Limb (tissue), 2 donors: ENCODE results near the gene NDUFB3.
"Not testable (repeated sequence)": the region's sequence is repeated elsewhere in the genome, so short reads cannot be mapped to it uniquely, and the experiment has no call there.

ENCODE experiments used
- DNase-seq, 2 donors: peaks; one replicate each; pipeline ENCODE4 v3.0.0-alpha.2; 2016; ENCODE audit errors: extremely low spot score in 2 of 2

The NDUFB3 gene

DNA sequence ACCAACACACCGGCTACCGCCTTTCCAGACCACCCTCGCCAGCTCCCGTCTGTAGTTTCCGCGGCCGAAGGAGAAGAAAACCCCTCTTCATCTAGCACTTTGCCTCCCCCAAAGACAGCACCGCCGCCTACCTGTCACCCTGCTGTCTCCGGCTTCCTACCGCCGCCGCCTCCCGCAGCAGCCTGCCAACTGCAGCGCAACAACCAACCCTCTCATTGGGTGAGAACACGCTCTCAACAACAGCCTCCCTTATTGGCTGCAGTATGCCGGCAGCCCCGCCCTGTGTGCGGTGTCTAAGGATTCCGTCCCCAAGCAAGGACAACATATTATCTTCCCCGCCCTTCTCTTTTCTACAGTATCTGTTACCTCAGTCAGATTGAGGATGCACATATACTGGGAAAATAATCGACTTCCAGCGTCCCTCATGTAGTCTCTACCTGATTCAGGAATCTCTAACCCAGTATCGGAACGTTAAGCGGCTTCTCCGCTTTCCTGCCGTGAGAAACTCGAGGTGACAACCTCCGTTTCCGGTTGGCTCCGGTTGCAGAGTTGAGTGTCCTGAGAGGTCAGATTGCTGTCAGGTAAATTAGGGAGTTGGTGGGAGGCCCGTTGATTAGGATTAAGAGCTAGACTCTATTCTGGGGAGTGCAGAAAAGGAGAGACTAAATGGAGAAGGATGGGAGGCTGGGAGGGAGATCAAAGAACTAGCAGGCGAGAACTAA, at the start of gene NDUFB3, which contains the start of gene HYCC2:
TSS of gene NDUFB3 (plus strand) at position 523 of the 722 bp plus-strand sequence. CDS start 6,882 bp downstream, outside the sequence.
TSS of gene HYCC2 (minus strand) at position 193 of the 722 bp plus-strand sequence. CDS start 47,662 bp downstream, outside the sequence.
- DNase-seq, result peak; percentile 92 to 95

DNA sequence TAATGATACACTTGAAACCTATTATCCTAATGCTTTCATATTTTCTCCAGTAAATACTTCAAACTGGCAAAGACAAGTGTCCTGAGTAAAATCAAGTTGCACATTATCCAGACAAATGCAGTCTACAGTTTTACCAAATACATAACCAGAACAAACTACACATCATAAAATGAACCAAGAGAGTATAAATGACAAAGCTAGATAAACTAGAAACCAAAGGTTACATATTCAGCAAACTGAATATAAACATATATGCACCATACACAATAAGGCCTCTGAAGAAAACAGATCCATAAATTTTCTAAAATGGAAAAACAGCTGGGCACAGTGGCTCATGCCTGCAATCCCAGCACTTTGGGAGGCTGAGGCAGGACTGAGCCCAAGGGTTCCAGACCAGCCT, 47.3 kb upstream of the NDUFB3 start:
- DNase-seq, result no peak

DNA sequence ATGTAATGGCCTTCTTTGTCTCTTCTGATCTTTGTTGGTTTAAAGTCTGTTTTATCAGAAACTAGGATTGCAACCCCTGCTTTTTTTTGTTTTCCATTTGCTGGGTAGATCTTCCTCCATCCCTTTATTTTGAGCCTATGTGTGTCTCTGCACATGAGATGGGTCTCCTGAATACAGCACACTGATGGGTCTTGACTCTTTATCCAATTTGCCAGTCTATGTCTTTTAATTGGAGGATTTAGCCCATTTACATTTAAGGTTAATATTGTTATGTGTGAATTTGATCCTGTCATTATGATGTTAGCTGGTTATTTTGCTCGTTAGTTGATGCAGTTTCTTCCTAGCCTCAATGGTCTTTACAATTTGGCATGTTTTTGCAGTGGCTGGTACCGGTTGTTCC, 37.4 kb upstream of the NDUFB3 start:
- DNase-seq, result not testable (repeated sequence)

DNA sequence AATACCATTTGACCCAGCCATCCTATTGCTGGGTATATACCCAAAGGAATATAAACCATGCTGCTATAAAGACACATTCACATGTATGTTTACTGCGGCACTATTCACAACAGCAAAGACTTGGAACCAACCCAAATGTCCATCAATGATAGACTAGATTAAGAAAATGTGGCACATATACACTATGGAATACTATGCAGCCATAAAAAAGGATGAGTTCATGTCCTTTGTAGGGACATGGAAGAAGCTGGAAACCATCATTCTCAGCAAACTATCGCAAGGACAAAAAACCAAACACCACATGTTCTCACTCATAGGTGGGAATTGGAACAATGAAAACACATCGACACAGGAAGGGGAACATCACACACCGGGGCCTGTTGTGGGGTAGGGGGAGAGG, 33.4 kb upstream of the NDUFB3 start:
- not testable (repeated sequence) for DNase-seq

DNA sequence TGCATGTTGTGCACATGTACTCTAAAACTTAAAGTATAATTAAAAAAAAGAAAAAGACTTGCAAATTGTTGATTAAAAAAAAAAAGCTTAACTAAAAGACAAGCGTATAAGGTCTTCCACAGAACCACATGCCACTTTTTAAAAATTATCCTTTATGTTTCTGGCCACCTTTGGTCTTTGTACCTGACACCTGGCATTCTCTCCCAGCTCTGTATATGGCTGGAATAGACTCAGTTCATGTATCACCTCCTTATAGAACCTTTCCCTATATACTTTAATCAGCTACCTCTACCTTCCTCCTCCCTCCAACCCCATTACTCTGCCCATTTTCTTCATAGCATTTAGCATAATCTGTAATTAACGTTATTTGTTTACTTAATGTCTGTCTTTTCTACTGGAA, 32.9 kb upstream of the NDUFB3 start:
- DNase-seq, result no peak

DNA sequence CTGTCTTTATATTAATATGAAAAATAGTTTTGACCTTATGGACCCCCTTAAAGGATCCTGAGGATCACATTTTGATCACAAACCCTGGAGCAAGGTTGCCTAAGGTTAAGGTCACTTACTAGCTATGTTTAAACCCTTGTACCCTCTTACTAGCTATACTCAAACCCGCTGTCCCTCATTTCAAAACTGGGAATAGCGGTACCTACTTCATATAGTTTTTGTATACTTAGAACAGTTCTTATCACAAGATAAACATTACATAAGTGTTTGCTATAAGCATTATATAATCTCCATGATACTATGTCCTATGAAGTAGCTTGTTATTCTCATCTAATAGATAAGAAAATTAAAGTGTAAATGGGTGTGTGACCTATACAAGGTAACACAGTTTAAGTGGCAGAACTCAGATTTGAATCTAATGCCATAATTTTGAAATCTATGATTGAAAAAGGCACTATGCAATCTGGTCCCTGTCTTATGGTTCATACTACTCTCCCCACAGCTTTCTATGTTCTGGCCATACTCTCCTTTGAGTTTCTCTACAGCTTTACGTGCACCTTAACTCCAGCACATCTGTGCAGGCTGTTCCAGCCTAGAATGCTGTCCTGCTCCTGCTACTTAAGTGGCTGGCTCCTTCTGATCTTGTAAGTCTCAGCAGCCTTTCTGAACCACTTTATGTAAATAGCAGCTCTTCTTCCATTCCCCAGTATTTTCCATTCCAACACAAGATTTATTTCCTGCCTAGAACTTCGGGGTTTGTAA, 30.8 kb upstream of the NDUFB3 start:
- no peak for DNase-seq

DNA sequence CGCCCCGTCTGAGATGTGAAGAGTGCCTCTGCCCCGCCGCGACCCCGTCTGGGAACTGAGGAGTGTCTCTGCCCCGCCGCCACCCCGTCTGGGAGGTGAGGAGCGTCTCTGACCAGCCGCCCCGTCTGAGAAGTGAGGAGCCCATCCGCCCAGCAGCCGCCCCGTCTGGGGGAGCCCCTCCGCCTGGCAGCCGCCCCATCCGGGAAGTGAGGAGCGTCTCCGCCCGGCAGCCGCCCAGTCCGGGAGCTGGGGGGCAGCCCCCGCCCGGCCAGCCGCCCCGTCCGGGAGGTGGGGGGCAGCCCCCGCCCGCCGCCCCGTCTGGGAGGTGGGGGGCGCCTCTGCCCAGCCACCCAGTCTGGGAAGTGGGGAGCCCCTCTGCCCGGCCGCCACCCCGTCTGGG, 29.4 kb upstream of the NDUFB3 start:
- not testable (repeated sequence) for DNase-seq

DNA sequence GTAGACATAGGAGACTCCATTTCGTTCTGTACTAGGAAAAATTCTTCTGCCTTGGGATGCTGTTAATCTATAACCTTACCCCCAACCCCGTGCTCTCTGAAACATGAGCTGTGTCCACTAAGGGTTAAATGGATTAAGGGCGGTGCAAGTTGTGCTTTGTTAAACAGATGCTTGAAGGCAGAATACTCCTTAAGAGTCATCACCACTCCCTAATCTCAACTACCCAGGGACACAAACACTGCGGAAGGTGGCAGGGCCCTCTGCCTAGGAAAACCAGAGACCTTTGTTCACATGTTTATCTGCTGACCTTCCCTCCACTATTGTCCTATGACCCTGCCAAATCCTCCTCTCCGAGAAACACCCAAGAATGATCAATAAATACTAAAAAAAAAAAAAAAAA, 28.8 kb upstream of the NDUFB3 start:
- not testable (repeated sequence) for DNase-seq

DNA sequence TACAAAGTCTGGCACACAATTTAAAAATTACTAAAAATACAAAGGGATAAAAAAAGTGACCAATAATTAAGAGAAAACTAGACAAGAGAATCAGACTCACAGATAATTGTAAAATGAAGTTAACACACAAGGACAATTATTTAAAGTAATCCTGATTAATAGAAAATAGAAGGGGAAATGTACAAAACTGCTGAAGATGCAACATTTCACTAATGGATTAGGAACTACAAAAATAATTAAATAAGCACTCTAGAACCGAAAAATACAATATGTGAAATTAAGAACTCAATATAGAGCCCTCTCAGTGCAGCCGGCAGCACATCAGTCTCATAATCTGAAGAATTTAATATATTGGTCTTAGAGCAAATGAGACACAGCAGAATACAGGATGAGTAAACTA, 24.9 kb upstream of the NDUFB3 start:
- DNase-seq, result no peak

DNA sequence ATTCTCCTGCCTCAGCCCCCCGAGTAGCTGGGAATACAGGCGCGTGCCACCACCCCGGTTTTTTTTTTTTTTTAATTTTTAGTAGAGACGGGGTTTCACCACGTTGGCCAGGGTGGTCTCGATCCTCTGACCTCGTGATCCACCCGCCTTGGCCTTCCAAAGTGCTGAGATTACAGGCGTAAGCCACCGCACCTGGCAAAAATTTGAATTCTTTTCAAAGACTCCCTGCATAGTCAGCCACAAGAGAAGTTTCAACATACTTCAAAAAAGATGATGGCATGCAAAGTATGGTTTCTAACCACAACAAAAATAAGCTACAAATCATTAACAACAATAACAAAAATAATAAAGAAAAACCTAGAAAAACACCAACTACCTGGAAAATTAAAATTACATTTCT, 22.3 kb upstream of the NDUFB3 start:
- DNase-seq, result no peak

DNA sequence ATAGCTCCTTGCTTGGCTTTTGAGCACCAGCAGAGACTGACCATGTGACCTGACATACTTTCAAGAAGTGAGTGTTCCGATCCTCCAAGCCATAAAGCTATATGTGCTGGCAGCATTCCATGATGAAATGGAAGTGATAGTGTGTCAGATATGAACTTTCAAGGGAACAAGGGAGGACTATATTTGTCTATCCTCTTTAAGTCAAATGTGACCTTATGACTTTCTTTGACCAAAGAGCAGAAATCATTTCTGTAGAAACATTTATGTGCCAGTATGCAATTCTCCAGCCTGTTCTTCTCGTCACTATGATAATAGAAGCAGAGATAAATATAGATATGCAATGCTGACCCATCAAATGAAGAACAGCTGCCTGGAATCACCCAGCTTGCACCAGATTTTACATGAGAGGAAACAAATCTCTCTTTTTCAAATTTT, 14.7 kb upstream of the NDUFB3 start:
- DNase-seq, result no peak

DNA sequence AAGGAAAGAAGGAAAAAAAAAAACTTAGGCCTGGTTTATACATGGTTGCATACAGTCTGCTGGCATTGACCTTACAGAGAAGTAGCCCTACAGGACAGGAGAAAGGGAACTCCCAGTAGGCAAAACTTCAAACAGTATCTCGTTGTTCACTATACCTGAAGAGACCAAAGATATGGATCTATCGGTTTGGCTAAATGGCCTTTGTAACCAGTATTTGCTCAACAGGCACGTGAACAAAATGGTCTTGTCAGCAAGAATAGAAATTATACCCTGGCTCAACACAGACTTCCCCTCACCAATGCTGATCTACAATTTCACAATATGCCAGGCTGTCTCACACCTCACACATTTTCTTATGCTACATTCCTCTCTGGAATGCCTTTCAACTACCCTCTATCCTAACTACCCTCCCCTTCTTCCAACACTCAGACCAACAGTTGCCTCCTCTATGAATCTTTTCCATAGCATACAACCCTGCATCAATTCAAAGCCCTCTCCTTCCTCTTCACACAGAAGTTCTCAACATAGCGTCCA, 14.0 kb upstream of the NDUFB3 start:
- DNase-seq, result no peak

DNA sequence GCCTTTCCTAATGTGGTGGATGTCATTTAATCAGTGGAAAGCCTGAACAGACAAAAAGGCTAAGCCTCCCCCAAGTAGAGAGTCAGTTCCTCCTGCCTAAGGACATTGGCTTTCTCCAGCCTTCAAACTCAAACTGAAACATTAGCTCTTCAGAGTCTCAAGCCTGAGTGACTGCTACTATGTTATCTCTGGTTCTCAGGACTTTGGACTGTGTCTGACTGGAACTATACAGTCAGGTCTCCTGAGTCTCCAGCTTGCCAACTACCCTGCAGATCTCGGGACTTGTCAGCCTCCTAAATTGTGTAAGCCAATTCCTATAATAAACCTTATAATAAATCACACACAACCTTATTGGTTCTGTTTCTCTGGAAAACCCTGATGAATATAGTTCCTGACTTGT, 12.9 kb upstream of the NDUFB3 start:
- no peak for DNase-seq

DNA sequence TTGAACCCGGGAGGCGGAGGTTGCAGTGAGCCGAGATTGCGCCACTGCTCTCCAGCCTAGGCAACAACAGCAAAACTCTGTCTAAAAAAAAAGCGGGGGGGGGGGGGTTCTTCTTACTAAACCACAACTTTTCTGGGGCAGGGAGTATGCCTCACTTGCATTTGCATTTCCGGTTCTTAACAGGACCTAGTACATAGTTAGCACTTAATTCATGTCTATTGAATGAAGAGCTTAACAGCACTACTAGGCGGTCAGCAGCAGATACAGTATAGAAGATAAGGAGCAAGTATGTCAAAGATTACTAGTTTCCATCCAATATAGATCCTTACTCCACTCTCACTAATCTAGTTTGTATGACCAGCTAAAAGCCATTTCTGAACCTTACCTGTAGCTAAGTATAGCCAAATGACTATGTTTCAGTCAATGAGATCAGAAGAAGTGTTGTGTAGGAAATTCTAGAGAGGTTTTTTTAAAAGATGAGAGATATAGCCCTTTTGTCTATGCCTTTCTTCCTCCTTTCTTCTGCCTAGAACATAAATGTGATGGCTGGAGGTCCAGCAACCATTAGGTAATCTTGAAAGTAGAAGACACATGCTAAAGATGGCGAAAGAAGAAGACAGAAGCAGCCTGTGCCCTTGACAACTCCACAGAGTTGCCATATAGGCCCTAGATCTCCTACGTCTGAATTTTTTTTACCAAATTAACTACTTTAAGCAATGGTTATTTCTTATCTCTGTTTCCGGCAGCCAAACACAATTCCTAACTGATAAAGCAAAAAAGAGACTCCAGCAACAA, 11.6 kb upstream of the NDUFB3 start:
- DNase-seq, result no peak

DNA sequence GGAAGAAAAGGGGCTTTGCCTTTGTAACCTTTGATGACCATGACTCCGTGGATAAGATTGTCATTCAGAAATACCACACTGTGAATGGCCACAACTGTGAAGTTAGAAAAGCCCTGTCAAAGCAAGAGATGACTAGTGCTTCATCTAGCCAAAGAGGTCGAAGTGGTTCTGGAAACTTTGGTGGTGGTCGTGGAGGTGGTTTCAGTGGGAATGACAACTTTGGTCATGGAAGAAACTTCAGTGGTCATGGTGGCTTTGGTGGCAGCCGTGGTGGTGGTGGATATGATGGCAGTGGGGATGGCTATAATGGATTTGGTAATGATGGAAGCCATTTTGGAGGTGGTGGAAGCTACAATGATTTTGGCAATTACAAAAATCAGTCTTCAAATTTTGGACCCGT, 8.3 kb upstream of the NDUFB3 start:
- not testable (repeated sequence) for DNase-seq

DNA sequence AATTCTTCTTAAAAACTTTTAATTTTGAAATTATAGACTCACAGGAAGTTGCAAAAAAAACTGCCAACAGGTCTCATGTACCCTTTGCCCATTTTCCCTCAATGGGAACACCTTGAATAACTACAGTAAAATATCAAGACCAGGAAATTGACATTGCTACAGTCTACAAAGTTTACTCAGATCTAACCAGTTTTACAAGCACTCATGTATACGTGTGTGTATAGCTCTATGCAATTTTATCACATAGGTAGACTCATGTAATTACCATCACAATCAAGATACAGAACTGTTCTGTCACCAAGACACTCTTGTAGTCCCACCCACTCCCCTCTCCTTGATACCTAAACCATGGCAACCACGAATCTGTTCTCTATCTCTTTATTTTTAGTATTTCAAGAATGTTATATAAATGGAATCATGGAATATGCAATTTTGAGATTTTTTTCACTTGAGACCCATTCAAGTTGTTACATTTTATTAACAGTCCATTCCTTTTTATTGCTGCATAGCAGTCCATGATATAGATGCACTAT, 6.9 kb upstream of the NDUFB3 start:
- no peak for DNase-seq

DNA sequence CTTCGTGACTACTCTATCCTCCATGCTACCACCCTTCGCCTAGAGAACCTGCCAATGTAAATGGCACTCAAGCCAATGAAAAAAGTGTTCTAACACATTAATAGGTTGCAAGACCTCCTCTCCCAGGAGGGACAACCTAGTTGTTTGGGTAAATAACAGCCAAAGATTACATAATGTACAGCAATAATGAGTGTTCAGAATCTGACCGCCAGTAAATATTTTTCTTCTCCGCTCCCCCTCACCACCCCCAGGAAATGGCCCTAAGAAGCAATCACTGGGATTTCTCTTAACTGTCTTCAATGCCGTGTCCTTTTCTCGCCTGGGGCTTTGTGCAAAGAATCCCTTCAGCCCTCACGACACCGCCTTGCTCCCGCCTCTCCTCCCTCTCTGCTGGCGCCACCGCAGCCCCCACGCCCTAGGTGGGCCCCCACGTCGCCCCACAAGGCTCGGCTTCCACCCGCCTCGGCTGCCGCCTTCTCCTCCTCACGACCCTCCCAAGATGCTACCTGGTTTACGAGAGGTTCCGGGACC, 788 bp upstream of the NDUFB3 start:
- DNase-seq, result no peak

DNA sequence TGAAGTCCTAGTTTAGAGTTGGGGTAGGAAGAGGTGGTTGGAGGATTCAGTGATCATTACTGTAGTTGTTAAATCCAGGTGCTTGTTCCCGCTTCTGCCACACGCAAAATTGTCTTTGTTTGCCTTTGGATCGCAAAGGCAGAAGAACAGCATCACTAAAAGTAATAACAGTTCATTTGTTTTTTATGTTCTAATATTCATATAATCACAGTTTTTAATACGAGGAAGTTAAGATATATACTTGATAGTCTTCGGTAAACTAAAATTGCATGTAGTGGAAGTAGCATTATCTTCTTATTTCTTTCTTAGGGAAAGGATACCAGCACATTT, 365 bp downstream of the NDUFB3 start:
- no peak for DNase-seq

DNA sequence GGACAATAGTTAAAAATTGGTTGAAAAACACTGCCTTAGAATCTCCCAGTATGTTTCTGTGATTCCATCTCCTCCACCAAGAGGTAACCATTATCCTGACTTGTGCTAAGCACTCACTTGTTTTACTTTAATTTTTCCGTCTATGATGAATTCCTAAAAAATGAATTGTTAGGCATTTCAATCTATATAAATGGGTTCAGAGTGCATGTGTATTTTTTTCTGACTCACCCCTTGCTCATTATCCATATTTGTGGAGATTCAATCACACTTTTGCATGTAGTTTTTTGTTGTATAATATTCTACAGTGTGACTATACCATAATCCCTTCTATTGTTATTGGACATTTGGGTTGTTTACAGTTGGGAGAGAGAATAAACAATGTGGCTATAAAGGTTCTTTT, 1.3 kb downstream of the NDUFB3 start:
- DNase-seq, result no peak

DNA sequence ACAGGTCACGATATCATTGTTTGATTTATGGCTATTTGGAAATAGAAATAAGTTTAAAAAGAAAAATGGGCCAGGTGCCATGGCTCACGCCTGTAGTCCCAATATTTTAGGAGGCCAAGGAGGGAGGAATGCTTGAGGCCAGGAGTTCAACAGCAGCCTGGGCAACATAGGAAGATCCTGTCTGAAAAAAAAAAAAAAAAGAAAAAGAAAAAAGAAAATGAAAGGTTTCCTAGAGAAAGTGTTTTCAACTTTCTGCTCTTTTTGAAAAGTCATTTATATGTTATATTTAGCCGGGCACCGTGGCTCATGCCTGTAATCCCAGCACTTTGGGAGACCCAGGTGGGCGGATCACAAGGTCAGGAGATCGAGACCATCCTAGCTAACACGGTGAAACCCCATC, 3.2 kb downstream of the NDUFB3 start:
- DNase-seq, result no peak

DNA sequence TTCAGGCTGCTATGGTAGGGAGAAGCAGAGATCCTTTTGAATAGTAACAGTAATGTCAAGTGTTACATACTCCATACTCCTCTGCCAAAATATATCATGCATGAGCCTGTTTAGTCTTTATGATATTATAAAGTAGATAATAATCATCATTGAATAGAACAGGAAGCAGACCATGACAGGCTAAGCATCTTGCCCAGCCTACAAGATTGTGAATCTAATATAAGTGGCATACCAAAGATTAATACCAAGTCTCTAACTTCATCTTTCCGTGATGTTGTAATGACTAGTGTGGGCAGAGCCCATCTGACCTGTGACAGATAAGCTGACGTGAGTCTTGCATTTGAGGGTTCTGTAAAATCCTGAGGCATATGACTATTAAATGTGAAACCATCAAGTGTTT, 13.1 kb downstream of the NDUFB3 start:
- DNase-seq, result no peak
